Upper lobe of left lung (tissue), 4 donors: Measurements from ENCODE around the gene OCIAD1.

Experiments used
- EP300 ChIP-seq, 4 donors: sonication (generic); formaldehyde crosslinking; IDR thresholded peaks; one replicate each; pipeline ENCODE4 v1.5.1; 2017; ENCODE audit warnings: antibody characterized with exemption in 4 of 4, control low read depth in 2 of 4
- POLR2A ChIP-seq, 4 donors: fragments of 450-650 bp; IDR thresholded peaks; one replicate each; pipeline ENCODE4 v1.5.1; 2016 to 2017; ENCODE audit warnings: antibody characterized with exemption in 4 of 4, mild to moderate bottlenecking in 2 of 4
- POLR2AphosphoS5 ChIP-seq, 2 donors: sonication (generic); formaldehyde crosslinking; IDR thresholded peaks; one replicate each; pipeline ENCODE4 v1.5.1; 2017; ENCODE audit warnings: antibody characterized with exemption in 2 of 2
- TF ChIP-seq, protein P1 (sequence below), 6 experiments: fragments of 450-650 bp in 4 of 6; fragments of 200-600 bp in 2 of 6; sonication (generic) in 2 of 6; IDR thresholded peaks; one replicate each; pipeline ENCODE4 v1.5.1; 2016 to 2019; ENCODE audit warnings: antibody characterized with exemption in 6 of 6

DNA sequence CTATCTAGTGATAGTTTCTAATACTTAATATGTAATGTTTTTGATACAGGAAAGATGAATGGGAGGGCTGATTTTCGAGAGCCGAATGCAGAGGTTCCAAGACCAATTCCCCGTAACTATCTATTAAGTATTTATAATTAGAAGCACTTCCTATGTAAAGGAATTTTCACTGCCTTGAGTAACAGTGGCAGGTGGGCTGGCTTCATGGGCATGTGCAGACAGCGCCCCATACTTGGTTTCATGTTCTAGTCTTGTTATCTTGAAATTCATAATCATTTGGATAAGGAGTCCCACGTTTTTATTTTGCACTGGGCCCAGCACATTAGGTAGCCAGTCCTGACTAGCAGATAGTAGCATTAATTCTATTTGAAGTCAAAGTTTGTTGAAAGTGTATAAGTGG is 1.7 kb downstream of the OCIAD1 start:
- TF ChIP-seq POLR2AphosphoS5 (IDR thresholded peaks at IDR 0.05) (no peak), EP300 (IDR thresholded peaks at IDR 0.05) (no peak), POLR2A (IDR thresholded peaks at IDR 0.05) (no peak)
- TF ChIP-seq, protein P1, sequence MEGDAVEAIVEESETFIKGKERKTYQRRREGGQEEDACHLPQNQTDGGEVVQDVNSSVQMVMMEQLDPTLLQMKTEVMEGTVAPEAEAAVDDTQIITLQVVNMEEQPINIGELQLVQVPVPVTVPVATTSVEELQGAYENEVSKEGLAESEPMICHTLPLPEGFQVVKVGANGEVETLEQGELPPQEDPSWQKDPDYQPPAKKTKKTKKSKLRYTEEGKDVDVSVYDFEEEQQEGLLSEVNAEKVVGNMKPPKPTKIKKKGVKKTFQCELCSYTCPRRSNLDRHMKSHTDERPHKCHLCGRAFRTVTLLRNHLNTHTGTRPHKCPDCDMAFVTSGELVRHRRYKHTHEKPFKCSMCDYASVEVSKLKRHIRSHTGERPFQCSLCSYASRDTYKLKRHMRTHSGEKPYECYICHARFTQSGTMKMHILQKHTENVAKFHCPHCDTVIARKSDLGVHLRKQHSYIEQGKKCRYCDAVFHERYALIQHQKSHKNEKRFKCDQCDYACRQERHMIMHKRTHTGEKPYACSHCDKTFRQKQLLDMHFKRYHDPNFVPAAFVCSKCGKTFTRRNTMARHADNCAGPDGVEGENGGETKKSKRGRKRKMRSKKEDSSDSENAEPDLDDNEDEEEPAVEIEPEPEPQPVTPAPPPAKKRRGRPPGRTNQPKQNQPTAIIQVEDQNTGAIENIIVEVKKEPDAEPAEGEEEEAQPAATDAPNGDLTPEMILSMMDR (IDR thresholded peaks at IDR 0.05): no peak
